Vagina (tissue), 2 donors: ENCODE measurements around the gene PPP5C. TPM values are rescaled to one million over a fixed set of nuclear protein-coding genes. Genes with fewer than 3 reads are reported as not detected.

Experiments
- DNase-seq, 2 donors: peaks; one replicate each; pipeline ENCODE4 v3.0.0-alpha.2; 2017; ENCODE audit errors: extremely low spot score in 2 of 2
- H3K27ac ChIP-seq: fragments of 200-600 bp; sonication (generic); one replicate; pipeline ENCODE4 v1.5.1; 2019
- H3K27me3 ChIP-seq: fragments of 200-600 bp; sonication (generic); one replicate; pipeline ENCODE4 v1.5.1; 2019
- H3K36me3 ChIP-seq, 2 donors: fragments of 200-600 bp; sonication (generic); one replicate each; pipeline ENCODE4 v1.5.1; 2017 to 2019
- H3K4me1 ChIP-seq: fragments of 200-600 bp; sonication (generic); one replicate; pipeline ENCODE4 v1.5.1; 2019
- H3K4me3 ChIP-seq, 2 donors: fragments of 200-600 bp; sonication (generic); 1 replicate in 1 of 2; 2 replicates in 1 of 2; pipeline ENCODE4 v1.5.1; 2016 to 2019
- H3K9me3 ChIP-seq: fragments of 200-600 bp; sonication (generic); one replicate; pipeline ENCODE4 v1.5.1; 2019
- CTCF ChIP-seq, 3 experiments: fragments of 450-650 bp in 2 of 3; fragments of 200-600 bp in 1 of 3; sonication (generic) in 1 of 3; IDR thresholded peaks; one replicate each; pipeline ENCODE4 v1.5.1; 2017 to 2019; ENCODE audit warnings: antibody characterized with exemption in 3 of 3, mild to moderate bottlenecking in 2 of 3, moderate library complexity in 2 of 3
- POLR2A ChIP-seq, 2 donors: fragments of 450-650 bp; IDR thresholded peaks; one replicate each; pipeline ENCODE4 v1.6.1; 2017; ENCODE audit warnings: antibody characterized with exemption in 2 of 2, mild to moderate bottlenecking in 2 of 2, moderate library complexity in 2 of 2
- POLR2AphosphoS5 ChIP-seq, 2 donors: sonication (generic); formaldehyde crosslinking; IDR thresholded peaks; one replicate each; pipeline ENCODE4 v1.9.0; 2017; ENCODE audit warnings: antibody characterized with exemption in 2 of 2, mild to moderate bottlenecking in 2 of 2, low read depth in 1 of 2; ENCODE audit not compliant: insufficient read depth in 1 of 2
- intact Hi-C: fragments of 100-400 bp; cut with DNase I; formaldehyde crosslinking; loops from one replicate; pipeline ENCODE4 v1.15.1; 2023
- total RNA-seq: library from RNA; depleted of rRNA; stranded (reverse); fragments of >200 nt; gene quantifications from one replicate; pipeline ENCODE4 v1.2.3, GENCODE V29; 2016

PPP5C gene
- total RNA-seq, 1 donor from 2014 or later = 60.4 TPM

GRCh38 chr19:46406976-46407375 is 60.1 kb downstream of the PPP5C start:
- peaks cover 69% of the 10 kb centered on the region for H3K4me1 ChIP-seq
- intact Hi-C loops = no loop called here
- no peaks in the 10 kb centered on the region for H3K27me3 ChIP-seq
- no peaks in the 10 kb centered on the region for H3K9me3 ChIP-seq
- DNase-seq = no peak
- no peaks in the 10 kb centered on the region for H3K36me3 ChIP-seq
- TF ChIP-seq POLR2AphosphoS5 (IDR thresholded peaks at IDR 0.05; ENCODE audit: insufficient read depth in 1 of 2, low read depth in 1 of 2) (no peak), POLR2A (IDR thresholded peaks at IDR 0.05) (no peak), CTCF (IDR thresholded peaks at IDR 0.05) (no peak)
- no peak overlapping the region for H3K4me3 ChIP-seq
- no peak overlapping the region for H3K27ac ChIP-seq

- Histone ChIP-seq H3K4me1 (peaks cover 80% of the 10 kb centered on the region), H3K9me3 (no peaks in the 10 kb centered on the region), H3K27me3 (no peaks in the 10 kb centered on the region), H3K27ac (peak overlapping the region; percentile 64), H3K4me3 (peak overlapping the region; percentile 10 to 35), H3K36me3 (no peaks in the 10 kb centered on the region)
- no peak for TF ChIP-seq POLR2AphosphoS5 (IDR thresholded peaks at IDR 0.05; ENCODE audit: insufficient read depth in 1 of 2, low read depth in 1 of 2)
- no peak for TF ChIP-seq POLR2A (IDR thresholded peaks at IDR 0.05)
- TF ChIP-seq CTCF (IDR thresholded peaks at IDR 0.05) = no peak
- intact Hi-C loops = no loop called here
- DNase-seq = no peak
Measured at GRCh38 chr19:46407856-46408663, 61.2 kb downstream of the PPP5C start.

GRCh38 chr19:46408664-46409039 is 61.8 kb downstream of the PPP5C start:
- no peaks in the 10 kb centered on the region for H3K9me3 ChIP-seq
- no peak for DNase-seq
- peaks cover 86% of the 10 kb centered on the region for H3K4me1 ChIP-seq
- H3K27ac ChIP-seq = peak overlapping the region; percentile 84
- H3K4me3 ChIP-seq = peak overlapping the region; percentile 10 to 35
- intact Hi-C loops = no loop called here
- TF ChIP-seq CTCF (IDR thresholded peaks at IDR 0.05) = no peak
- TF ChIP-seq POLR2AphosphoS5 (IDR thresholded peaks at IDR 0.05; ENCODE audit: insufficient read depth in 1 of 2, low read depth in 1 of 2) = peak in 1 of 2 donors; percentile 73
- H3K27me3 ChIP-seq = no peaks in the 10 kb centered on the region
- no peaks in the 10 kb centered on the region for H3K36me3 ChIP-seq

- peaks cover 83% of the 10 kb centered on the region for H3K4me1 ChIP-seq
- H3K27me3 ChIP-seq = no peaks in the 10 kb centered on the region
- intact Hi-C loops = no loop called here
- H3K27ac ChIP-seq = peak overlapping the region; percentile 84
- no peaks in the 10 kb centered on the region for H3K36me3 ChIP-seq
- TF ChIP-seq CTCF (IDR thresholded peaks at IDR 0.05) (no peak), POLR2A (IDR thresholded peaks at IDR 0.05) (no peak), POLR2AphosphoS5 (IDR thresholded peaks at IDR 0.05; ENCODE audit: insufficient read depth in 1 of 2, low read depth in 1 of 2) (no peak)
- DNase-seq = no peak
- H3K9me3 ChIP-seq = no peaks in the 10 kb centered on the region
- H3K4me3 ChIP-seq = no peak overlapping the region
Measured at GRCh38 chr19:46409191-46409590, 62.3 kb downstream of the PPP5C start.
